ENCODE measurements around the gene GPR141. TPM values are rescaled to one million over a fixed set of nuclear protein-coding genes. Genes with fewer than 3 reads are reported as not detected.

The GPR141 gene
- total RNA-seq, 6 experiments from 2014 or later, result not detected

DNA sequence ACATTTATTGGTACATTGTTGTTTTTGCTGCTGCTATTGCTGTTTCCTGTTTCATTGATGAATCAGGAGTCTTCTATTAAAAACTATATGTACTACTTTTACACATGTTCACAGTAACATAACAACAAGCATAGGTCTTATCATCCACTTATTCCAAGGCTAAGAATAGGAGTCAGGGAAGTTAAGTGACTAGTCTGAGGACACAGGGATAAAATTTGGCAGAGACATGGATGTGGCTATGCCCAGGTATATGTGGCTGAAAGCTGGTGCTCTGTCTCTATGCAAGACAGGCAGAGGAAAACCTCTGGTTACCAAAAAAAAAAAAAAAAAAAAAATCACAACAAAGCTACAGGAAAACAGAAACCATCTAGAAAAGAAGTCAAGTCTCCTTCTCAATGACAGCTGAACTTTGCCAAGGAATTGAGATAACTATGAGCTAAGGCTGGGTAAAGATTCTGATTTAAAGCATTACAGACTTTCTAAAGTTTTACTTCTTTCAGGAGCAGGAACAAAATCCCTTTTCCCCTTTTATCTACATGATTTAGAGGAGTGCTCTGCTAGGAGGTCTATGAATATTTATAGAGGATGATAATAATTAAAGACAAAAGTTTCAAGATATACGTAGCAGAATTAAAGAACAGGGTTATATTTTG, 70.0 kb downstream of the GPR141 start:
- H3K4me3 Mint-ChIP-seq, result no peak overlapping the region
- H3K4me1 Mint-ChIP-seq (ENCODE audit: low read depth), result no peaks in the 10 kb centered on the region
- H3K36me3 Mint-ChIP-seq (ENCODE audit: low read depth), result peaks cover 6% of the 10 kb centered on the region
- TF ChIP-seq, protein P1, sequence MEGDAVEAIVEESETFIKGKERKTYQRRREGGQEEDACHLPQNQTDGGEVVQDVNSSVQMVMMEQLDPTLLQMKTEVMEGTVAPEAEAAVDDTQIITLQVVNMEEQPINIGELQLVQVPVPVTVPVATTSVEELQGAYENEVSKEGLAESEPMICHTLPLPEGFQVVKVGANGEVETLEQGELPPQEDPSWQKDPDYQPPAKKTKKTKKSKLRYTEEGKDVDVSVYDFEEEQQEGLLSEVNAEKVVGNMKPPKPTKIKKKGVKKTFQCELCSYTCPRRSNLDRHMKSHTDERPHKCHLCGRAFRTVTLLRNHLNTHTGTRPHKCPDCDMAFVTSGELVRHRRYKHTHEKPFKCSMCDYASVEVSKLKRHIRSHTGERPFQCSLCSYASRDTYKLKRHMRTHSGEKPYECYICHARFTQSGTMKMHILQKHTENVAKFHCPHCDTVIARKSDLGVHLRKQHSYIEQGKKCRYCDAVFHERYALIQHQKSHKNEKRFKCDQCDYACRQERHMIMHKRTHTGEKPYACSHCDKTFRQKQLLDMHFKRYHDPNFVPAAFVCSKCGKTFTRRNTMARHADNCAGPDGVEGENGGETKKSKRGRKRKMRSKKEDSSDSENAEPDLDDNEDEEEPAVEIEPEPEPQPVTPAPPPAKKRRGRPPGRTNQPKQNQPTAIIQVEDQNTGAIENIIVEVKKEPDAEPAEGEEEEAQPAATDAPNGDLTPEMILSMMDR (IDR thresholded peaks at IDR 0.05), result no peak
- peaks cover 75% of the 10 kb centered on the region for H3K9me3 Mint-ChIP-seq
- no peak overlapping the region for H3K27ac Mint-ChIP-seq
- H3K27me3 Mint-ChIP-seq (ENCODE audit: insufficient read depth), result no peaks in the 10 kb centered on the region
- no peak for DNase-seq

DNA sequence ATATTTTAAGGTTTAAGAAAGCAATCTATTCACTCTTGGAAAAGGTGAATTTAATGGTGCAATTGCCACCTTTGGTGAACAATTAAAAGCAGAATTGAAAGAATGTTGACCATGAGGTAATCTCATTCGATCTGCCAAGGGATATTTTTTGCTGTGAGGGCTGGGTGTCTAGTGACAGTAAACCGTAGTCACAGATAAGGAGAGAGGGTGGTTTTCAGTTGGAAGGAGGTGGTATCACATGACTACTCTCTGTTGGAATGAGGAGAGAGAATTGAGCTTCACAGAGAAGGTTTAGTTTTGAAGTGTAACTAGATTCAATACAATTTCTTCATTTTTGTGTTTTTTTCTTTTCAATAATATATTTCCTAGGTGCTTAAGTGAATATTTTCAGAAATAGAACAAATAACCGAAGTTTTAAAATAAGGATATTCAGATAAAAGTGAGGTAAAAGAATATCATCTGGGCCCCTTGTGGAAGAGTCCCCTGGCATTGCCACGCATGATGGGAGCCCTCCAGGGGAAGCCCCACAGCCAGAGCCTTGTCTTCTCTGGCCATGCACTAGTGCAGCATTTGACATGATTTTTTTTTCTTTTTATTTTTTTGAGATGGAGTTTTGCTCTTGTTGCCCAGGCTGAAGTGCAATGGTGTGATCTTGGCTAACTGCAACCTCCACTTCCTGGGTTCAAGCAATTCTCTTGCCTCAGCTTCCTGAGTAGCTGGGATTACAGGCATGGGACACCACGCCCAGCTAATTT, 73.4 kb downstream of the GPR141 start:
- TF ChIP-seq, protein P1 (IDR thresholded peaks at IDR 0.05), result no peak
- H3K27ac Mint-ChIP-seq, result no peak overlapping the region

GRCh38 chr7:37757563-37757962, 74.0 kb downstream of the GPR141 start:
- peaks cover 52% of the 10 kb centered on the region for H3K9me3 Mint-ChIP-seq
- no peak overlapping the region for H3K4me3 Mint-ChIP-seq
- TF ChIP-seq, protein P1 (IDR thresholded peaks at IDR 0.05), result no peak
- H3K27ac Mint-ChIP-seq, result no peak overlapping the region
- DNase-seq, result no peak
- H3K27me3 Mint-ChIP-seq (ENCODE audit: insufficient read depth), result no peaks in the 10 kb centered on the region
- no peaks in the 10 kb centered on the region for H3K36me3 Mint-ChIP-seq (ENCODE audit: low read depth)
- H3K4me1 Mint-ChIP-seq (ENCODE audit: low read depth), result no peaks in the 10 kb centered on the region

More for the DNA sequence above, 73.4 kb downstream of the GPR141 start:
- H3K9me3 Mint-ChIP-seq, result peaks cover 57% of the 10 kb centered on the region
- H3K27me3 Mint-ChIP-seq (ENCODE audit: insufficient read depth), result no peaks in the 10 kb centered on the region
- DNase-seq, result no peak
- no peaks in the 10 kb centered on the region for H3K36me3 Mint-ChIP-seq (ENCODE audit: low read depth)
- H3K4me1 Mint-ChIP-seq (ENCODE audit: low read depth), result no peaks in the 10 kb centered on the region
- no peak overlapping the region for H3K4me3 Mint-ChIP-seq

DNA sequence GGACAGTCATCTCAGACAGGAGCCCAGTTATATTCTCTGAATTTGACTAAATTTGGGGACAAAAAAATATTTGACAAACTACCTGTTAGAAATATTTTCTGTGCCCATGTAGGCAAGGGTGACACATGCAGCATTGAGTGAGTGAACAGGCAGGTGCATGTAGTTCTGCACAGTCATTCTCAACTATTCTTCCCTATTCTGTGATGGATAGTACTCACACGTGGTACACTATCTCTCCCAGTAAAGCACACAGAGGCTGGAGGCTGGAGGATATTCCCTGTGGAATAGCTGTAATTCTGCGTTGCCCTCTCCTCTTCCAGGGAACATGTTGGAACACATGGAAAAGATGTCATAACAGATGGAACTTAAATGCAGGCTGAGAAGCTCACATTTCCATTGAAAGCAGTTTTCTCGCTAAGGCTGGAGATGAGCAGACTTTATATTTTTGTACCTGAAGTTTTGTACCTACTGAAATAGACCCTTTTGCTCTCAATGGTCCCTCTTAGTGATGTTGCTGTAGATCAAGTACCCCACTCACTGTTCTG, 75.0 kb downstream of the GPR141 start:
- H3K4me1 Mint-ChIP-seq (ENCODE audit: low read depth), result no peaks in the 10 kb centered on the region
- H3K36me3 Mint-ChIP-seq (ENCODE audit: low read depth), result no peaks in the 10 kb centered on the region; the same call in 1 of the 2 replicates
- DNase-seq, result no peak
- H3K27ac Mint-ChIP-seq, result no peak overlapping the region
- TF ChIP-seq, protein P1 (IDR thresholded peaks at IDR 0.05), result no peak
- no peaks in the 10 kb centered on the region for H3K27me3 Mint-ChIP-seq (ENCODE audit: insufficient read depth)
- H3K4me3 Mint-ChIP-seq, result no peak overlapping the region
- H3K9me3 Mint-ChIP-seq, result peaks cover 53% of the 10 kb centered on the region

- no peak for DNase-seq
- no peak overlapping the region for H3K4me3 Mint-ChIP-seq
- no peaks in the 10 kb centered on the region for H3K4me1 Mint-ChIP-seq (ENCODE audit: low read depth)
- TF ChIP-seq, protein P1 (IDR thresholded peaks at IDR 0.05), result no peak
- no peaks in the 10 kb centered on the region for H3K27me3 Mint-ChIP-seq (ENCODE audit: insufficient read depth)
- H3K36me3 Mint-ChIP-seq (ENCODE audit: low read depth), result no peaks in the 10 kb centered on the region; the same call in 1 of the 2 replicates
- no peak overlapping the region for H3K27ac Mint-ChIP-seq
- peaks cover 53% of the 10 kb centered on the region for H3K9me3 Mint-ChIP-seq
Measured at GRCh38 chr7:37759526-37759925, 76.0 kb downstream of the GPR141 start.
